HG03060 (cell line): ENCODE measurements around the gene MRPL9.

Source experiments
- ATAC-seq: cut with Tn5 transposase; IDR thresholded peaks from one replicate; pipeline ENCODE4 v1.9.1; 2021; ENCODE audit warnings: low read depth, moderate number of reproducible peaks; ENCODE audit not compliant: unreplicated experiment

The MRPL9 gene

GRCh38 chr1:151762941-151763921, at the start of gene MRPL9:
TSS of gene MRPL9 (minus strand) at chr1:151763496. CDS start at chr1:151763479, 17 bp downstream.
- ATAC-seq: no peak

GRCh38 chr1:151811181-151811580, 47.9 kb upstream of the MRPL9 start:
- no peak for ATAC-seq

- no peak for ATAC-seq
Observed at GRCh38 chr1:151809985-151810556, 46.8 kb upstream of the MRPL9 start.

- ATAC-seq: no peak
Observed at GRCh38 chr1:151809290-151809984, 46.1 kb upstream of the MRPL9 start.

- no peak for ATAC-seq
Observed at GRCh38 chr1:151807766-151808165, 44.5 kb upstream of the MRPL9 start.

- ATAC-seq: no peak
Observed at GRCh38 chr1:151807131-151807530, 43.8 kb upstream of the MRPL9 start.

- ATAC-seq: no peak
Observed at GRCh38 chr1:151806170-151806569, 42.9 kb upstream of the MRPL9 start.

GRCh38 chr1:151805066-151805820, 41.9 kb upstream of the MRPL9 start, which contains the start of gene LINGO4:
TSS of gene LINGO4 (minus strand) at chr1:151805419. CDS start at chr1:151802704, 2,715 bp downstream.
- no peak for ATAC-seq

GRCh38 chr1:151803915-151804314, 40.6 kb upstream of the MRPL9 start:
- ATAC-seq: no peak

GRCh38 chr1:151803164-151803563, 39.9 kb upstream of the MRPL9 start:
- ATAC-seq: no peak

GRCh38 chr1:151802372-151802771, 39.1 kb upstream of the MRPL9 start:
- no peak for ATAC-seq

- no peak for ATAC-seq
Observed at GRCh38 chr1:151801846-151802245, 38.5 kb upstream of the MRPL9 start.

- ATAC-seq: no peak
Observed at GRCh38 chr1:151801310-151801820, 38.1 kb upstream of the MRPL9 start.

- ATAC-seq: no peak
Observed at GRCh38 chr1:151800830-151801229, 37.5 kb upstream of the MRPL9 start.

GRCh38 chr1:151799179-151800022, 36.1 kb upstream of the MRPL9 start:
- ATAC-seq: no peak

- ATAC-seq: no peak
Observed at GRCh38 chr1:151798571-151798970, 35.3 kb upstream of the MRPL9 start.

GRCh38 chr1:151790940-151791651, 27.8 kb upstream of the MRPL9 start:
- no peak for ATAC-seq

- ATAC-seq: peak; percentile 89
Observed at GRCh38 chr1:151790071-151790939, 27.0 kb upstream of the MRPL9 start, which contains the start of gene TDRKH. TSS of gene TDRKH (minus strand) at chr1:151790500. CDS start at chr1:151783022, 7,478 bp downstream.
